Duodenal mucosa (tissue), 2 donors: ENCODE measurements around the gene OR5AU1.
"Not testable (repeated sequence)": the region's sequence is repeated elsewhere in the genome, so short reads cannot be mapped to it uniquely, and the experiment has no call there.

Source experiments
- H3K27ac ChIP-seq: one replicate; pipeline ENCODE4 v1.7.0; 2013; ENCODE audit warnings: low read depth, low read length
- H3K27me3 ChIP-seq, 2 donors: one replicate each; pipeline ENCODE4 v1.7.0; 2013; ENCODE audit warnings: low read length in 2 of 2, control low read depth in 1 of 2; ENCODE audit not compliant: insufficient read depth in 2 of 2, control insufficient read depth in 1 of 2
- H3K36me3 ChIP-seq, 2 donors: one replicate each; pipeline ENCODE4 v1.7.0; 2013; ENCODE audit warnings: low read length in 2 of 2, control low read depth in 1 of 2; ENCODE audit not compliant: insufficient read depth in 2 of 2, control insufficient read depth in 1 of 2
- H3K4me1 ChIP-seq, 2 donors: one replicate each; pipeline ENCODE4 v1.7.0; 2013; ENCODE audit warnings: low read length in 2 of 2, control low read depth in 1 of 2; ENCODE audit not compliant: insufficient read depth in 2 of 2, control insufficient read depth in 1 of 2
- H3K4me3 ChIP-seq, 2 donors: one replicate each; pipeline ENCODE4 v1.7.0; 2013; ENCODE audit warnings: low read length in 2 of 2, low read depth in 1 of 2
- H3K9ac ChIP-seq, 2 donors: one replicate each; pipeline ENCODE4 v1.7.0; 2013; ENCODE audit warnings: low read length in 2 of 2, low read depth in 1 of 2
- H3K9me3 ChIP-seq, 2 donors: one replicate each; pipeline ENCODE4 v1.7.0; 2013; ENCODE audit warnings: low read length in 2 of 2, control low read depth in 1 of 2; ENCODE audit not compliant: control insufficient read depth in 1 of 2

OR5AU1 gene

DNA sequence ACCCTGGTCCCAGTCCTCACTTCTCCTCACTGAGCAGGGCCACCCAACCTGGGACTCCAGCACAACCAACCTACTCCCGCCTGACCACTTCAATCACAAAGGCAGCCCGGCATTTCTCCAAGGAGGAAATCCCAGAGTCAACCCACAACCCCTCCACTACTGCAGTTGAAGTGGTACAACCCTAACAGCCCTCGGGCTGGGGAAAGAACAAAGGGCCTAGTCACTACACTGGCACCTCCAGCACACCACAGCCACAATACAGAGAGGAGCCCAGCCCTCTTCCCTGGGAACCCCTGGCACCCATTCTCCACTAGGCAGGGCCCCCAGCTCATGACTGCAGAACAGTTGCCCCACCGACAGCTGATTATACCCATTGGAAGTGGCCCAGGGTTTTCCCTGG is 13.7 kb upstream of the OR5AU1 start:
- H3K4me3 ChIP-seq, result no peak overlapping the region
- H3K36me3 ChIP-seq, result no peaks in the 10 kb centered on the region
- no peak overlapping the region for H3K9ac ChIP-seq
- H3K4me1 ChIP-seq, result no peaks in the 10 kb centered on the region
- H3K9me3 ChIP-seq, result no peaks in the 10 kb centered on the region
- no peak overlapping the region for H3K27ac ChIP-seq
- H3K27me3 ChIP-seq, result no peaks in the 10 kb centered on the region

DNA sequence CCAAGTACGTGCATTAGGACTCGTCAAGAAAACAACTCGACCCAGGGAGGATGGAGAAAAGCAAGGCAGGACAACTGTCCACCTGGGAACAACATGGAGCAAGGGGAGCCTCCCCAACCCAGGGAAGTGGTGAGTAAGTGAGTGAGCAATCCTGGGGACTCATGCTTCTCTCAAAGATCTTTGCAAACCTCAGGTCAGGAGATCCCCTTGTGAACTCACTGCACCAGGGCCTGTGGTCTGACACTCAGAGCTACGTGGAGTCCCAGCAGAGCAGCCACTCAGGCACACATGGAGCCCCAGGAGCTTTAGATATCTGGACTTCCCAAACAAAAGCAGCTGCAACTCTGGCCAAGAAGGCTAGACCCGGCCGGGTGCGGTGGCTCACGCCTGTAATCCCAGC is 12.2 kb upstream of the OR5AU1 start:
- Histone ChIP-seq H3K36me3 (no peaks in the 10 kb centered on the region), H3K9me3 (no peaks in the 10 kb centered on the region), H3K9ac (no peak overlapping the region), H3K27ac (no peak overlapping the region), H3K27me3 (no peaks in the 10 kb centered on the region), H3K4me1 (no peaks in the 10 kb centered on the region), H3K4me3 (no peak overlapping the region)

DNA sequence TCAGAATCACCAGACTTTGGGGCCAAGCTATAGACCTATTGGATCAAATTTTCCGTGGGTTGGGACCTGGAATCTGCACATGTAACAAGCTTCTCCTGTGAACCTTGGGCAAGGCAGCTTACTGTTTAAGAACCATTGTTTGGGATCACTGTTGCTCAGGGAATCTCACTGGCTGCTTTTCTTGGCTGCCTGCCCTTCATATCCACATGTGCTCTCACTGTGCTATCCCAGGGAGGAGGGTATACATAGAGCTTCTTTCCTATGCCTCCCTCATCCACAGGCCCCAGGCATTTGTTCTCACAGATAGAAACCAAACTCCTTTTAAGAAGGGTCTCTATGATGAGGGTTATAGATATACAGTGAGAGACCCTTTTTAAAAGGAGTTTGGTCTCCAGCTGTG is 9.8 kb upstream of the OR5AU1 start:
- H3K27ac ChIP-seq, H3K36me3 ChIP-seq, H3K27me3 ChIP-seq, H3K9ac ChIP-seq, H3K4me1 ChIP-seq, H3K9me3 ChIP-seq, H3K4me3 ChIP-seq: not testable (repeated sequence)

DNA sequence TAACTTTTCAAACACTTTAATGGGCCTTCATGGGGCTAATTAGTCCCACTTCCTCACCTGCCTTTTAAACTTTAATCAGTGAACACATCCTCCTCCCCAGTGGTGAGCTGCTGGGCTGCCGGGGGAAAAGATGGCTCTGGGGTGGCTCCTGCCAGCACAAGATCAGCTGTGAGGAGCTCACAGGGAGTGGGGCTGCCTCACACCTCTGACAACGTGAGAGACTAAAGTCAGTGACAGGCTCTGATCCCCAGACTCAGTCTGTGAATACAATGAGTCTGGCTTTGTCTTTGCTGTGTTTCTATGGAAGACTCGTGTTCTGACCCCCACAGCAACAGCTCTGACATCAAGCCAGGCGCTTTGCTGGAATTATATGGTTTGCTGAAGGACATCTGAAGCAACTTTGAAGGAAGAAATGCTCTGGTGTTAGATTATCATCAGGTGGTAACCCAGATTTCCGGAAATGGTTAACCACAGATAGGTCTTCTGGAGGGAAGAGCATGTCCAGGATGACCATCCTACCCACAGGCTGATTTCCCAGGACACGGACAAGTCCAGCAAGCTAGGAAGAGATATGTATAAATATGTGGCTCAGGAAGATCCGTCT is 9.2 kb upstream of the OR5AU1 start:
- not testable (repeated sequence) for H3K4me1 ChIP-seq, H3K9me3 ChIP-seq, H3K27me3 ChIP-seq, H3K27ac ChIP-seq, H3K4me3 ChIP-seq, H3K9ac ChIP-seq, H3K36me3 ChIP-seq

DNA sequence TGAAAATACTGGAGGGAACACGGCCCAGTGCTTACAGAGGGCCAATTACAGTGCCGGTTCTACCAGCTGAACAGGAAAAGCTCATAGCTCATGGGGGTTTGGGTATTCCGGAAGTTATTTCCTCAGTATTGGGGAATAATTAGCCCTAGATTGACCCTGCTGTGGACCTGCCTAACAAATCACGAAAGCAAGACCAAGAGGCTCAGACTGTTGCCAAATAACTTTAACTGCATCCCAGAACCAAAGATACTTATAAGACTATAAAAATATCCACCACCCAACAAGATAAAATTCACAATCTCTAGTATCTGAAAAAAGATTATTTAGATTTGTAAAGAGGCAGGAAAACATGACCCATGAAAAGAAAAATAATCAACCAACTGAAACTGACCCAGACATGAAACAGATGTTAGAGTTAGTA is 8.0 kb upstream of the OR5AU1 start:
- H3K27ac ChIP-seq, result no peak overlapping the region
- H3K9ac ChIP-seq, result no peak overlapping the region
- H3K4me3 ChIP-seq, result no peak overlapping the region
- no peaks in the 10 kb centered on the region for H3K9me3 ChIP-seq
- H3K27me3 ChIP-seq, result peaks cover 0 to 4% of the 10 kb centered on the region in 2 donors
- no peaks in the 10 kb centered on the region for H3K4me1 ChIP-seq
- no peaks in the 10 kb centered on the region for H3K36me3 ChIP-seq

DNA sequence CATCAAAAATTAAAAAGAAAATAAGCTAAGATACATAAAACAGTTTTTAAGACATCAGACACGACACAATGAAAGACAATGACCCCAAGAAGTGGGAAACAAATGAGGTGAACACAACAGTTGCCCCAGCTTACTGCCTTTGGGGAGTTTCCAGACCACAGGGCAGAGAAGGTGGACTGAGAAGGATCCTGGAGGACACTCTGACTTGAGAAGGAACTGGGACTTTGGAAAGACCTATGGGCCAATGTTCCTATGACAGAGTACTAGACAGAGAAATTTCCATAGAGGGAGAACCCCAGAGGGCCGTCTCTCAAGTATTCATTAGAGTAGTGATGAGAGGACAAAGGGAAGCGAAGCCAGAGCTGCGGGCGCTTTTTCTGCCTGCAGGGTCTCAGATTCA is 6.2 kb upstream of the OR5AU1 start:
- Histone ChIP-seq H3K36me3 (no peaks in the 10 kb centered on the region), H3K4me3 (no peak overlapping the region), H3K27me3 (peaks cover 0 to 4% of the 10 kb centered on the region in 2 donors), H3K4me1 (no peaks in the 10 kb centered on the region), H3K27ac (no peak overlapping the region), H3K9me3 (no peaks in the 10 kb centered on the region), H3K9ac (no peak overlapping the region)

DNA sequence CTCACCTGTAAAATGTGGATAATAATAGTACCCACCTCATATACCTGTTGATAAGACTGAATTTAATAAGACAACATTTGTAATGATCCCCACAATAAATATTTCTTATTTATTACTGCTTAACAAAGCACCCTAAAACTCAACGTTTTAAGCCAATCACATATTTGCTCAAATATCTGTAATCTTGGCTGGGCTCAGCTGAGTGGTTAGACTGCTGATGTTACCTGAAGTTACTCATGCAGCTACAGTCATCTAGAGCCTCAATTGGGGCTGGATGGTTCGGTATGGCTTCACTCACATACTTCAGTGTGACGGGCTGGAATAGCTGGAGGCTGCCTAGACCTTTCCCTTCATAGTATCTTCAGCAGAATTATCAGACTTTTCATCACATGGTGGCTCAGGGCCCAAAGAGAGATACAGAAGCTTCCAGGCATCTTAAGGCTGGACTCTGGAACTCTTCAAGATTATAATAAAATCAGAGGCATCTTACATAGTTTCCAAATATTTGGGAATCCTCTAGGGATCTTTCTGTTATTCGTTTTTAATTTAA is 4.3 kb upstream of the OR5AU1 start:
- H3K27me3 ChIP-seq, result peaks cover 2 to 4% of the 10 kb centered on the region in 2 donors
- H3K9ac ChIP-seq, result no peak overlapping the region
- H3K4me3 ChIP-seq, result no peak overlapping the region
- H3K36me3 ChIP-seq, result no peaks in the 10 kb centered on the region
- no peak overlapping the region for H3K27ac ChIP-seq
- H3K4me1 ChIP-seq, result no peaks in the 10 kb centered on the region
- H3K9me3 ChIP-seq, result no peaks in the 10 kb centered on the region

DNA sequence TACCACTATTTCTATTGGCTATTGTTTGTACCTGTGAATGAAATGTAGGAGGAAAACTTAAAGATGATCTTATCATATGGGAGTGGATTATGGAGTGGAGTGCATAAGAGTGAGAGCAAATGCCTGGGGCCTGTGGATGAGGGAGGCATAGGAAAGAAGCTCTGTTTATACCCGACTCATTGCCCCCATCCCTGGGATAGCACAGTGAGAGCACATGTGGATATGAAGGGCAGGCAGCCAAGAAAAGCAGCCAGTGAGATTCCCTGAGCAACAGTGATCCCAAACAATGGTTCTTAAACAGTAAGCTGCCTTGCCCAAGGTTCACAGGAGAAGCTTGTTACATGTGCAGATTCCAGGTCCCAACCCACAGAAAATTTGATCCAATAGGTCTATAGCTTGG is 2.3 kb upstream of the OR5AU1 start:
- H3K4me1 ChIP-seq, H3K27ac ChIP-seq, H3K36me3 ChIP-seq, H3K27me3 ChIP-seq, H3K4me3 ChIP-seq, H3K9me3 ChIP-seq, H3K9ac ChIP-seq: not testable (repeated sequence)

DNA sequence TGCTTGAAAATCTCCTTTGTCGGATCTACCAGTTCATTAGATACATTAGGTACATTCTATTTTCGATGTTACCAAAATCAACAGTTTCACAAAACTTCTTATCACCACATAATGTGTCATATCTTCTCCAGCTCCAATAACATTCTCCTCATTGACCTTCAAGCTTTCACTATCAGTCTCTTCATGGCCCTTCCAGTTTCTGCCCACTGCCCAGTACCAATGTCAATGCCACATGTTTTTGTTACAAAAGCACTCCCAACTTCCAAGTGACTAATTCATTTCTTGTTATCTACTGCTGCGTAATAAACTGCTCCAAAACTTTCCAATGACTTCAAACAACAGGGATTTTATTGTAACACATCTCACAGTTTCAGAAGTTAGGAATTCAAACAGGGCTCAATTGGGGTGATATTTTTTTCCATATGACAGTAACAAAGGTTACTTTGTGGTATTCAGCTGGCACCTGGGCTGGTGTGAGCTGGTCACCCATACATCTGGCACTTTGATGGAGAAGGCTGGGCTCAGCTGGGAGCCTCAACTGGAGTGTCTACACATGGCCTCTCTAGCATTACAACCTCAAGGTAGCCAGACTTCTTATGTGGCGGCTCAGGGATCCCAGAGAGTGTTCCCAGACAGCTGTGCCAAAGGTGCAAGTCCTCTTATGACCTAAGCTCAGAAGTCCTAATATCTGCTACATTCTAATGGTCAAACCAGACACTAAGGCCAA is 6.1 kb downstream of the OR5AU1 start:
- Histone ChIP-seq H3K9ac (no peak overlapping the region), H3K9me3 (peaks cover 0 to 8% of the 10 kb centered on the region in 2 donors), H3K36me3 (no peaks in the 10 kb centered on the region), H3K4me1 (no peaks in the 10 kb centered on the region), H3K27me3 (no peaks in the 10 kb centered on the region), H3K4me3 (no peak overlapping the region), H3K27ac (no peak overlapping the region)

DNA sequence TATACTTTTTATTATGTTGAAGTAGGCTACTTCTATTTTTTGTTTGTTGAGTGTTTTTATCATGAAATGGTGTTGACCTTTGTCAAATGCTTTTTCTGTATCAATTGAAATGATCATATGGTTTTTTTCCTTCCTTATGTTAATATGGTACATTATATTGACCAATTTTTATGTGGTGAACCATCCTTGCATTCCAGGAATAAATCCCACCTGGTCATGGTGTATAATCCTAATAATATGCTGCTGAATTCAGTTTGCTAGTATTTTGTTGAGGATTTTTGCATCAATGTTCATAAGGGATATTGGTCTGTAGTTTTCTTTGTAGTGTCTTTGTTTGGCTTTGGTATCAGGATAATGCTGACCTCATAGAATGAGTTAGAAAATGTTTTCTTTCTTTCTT is 10.4 kb downstream of the OR5AU1 start:
- H3K9ac ChIP-seq, result no peak overlapping the region

More for the DNA sequence above, 10.4 kb downstream of the OR5AU1 start:
- Histone ChIP-seq H3K4me3 (no peak overlapping the region), H3K36me3 (no peaks in the 10 kb centered on the region), H3K27me3 (no peaks in the 10 kb centered on the region), H3K4me1 (no peaks in the 10 kb centered on the region), H3K9me3 (peaks cover 0 to 9% of the 10 kb centered on the region in 2 donors), H3K27ac (no peak overlapping the region)
